ENCODE results near the gene BEAN1.
A peak's percentile ranks its signal among the peaks of the same experiment; 100 is the strongest.
"Not testable (repeated sequence)": the region's sequence is repeated elsewhere in the genome, so short reads cannot be mapped to it uniquely, and the experiment has no call there.

Gene BEAN1

DNA sequence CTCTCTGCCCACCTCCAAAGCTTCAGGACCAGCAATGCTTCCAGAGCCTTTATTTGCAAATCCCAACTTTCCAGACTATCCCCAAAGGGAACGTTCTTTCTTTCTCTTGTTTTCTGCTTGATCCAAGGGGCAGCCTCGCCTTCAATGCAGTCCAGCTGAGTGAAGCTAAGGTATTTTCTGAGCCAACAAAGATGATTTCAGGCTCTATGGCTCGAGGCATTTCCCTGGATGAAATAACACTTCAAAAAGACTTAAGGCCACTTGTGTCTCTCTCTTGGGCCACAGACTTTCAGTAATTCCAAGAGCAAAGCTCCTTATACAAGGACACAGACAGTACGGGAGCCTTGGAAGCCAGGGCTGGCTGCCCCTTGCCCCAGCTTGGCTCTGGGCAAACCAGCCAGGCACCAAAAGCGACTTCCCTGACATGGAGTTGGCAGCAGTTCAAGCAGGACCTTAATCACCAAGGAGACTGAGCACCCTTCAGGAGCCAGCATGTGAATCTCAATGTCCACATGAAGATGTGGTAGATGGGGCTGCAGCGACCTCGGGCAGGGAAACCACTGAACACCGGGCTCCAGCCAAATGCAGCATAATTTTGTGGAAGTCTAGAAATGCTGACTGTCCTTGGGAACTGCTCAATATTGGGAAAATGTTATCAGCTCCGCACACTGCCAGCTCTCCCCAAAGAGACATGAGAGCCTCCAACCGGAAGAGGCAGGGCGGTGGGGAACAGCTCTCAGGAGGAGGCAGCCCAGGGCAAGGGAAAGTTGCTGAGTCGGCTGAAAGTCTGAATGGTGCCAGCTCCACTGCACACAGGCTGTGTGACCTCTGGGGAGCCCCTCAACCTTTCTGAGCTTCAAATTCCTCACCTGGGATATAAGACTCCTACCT, 83.9 kb downstream of the BEAN1 start:
- H3K4me2 ChIP-seq (ENCODE audit: low read length): no peak overlapping the region
- H4K8ac ChIP-seq (ENCODE audit: low read depth, low read length): no peak overlapping the region
- no peaks in the 10 kb centered on the region for H3K79me2 ChIP-seq (ENCODE audit: control insufficient read depth, insufficient read depth, low read length)
- no peak overlapping the region for H3K23ac ChIP-seq (ENCODE audit: low read length)
- H3K18ac ChIP-seq (ENCODE audit: low read length): no peak overlapping the region
- WGBS (ENCODE audit: extremely low coverage, insufficient coverage, low lambda C conversion rate): no CpG with 5 or more reads among the region's 12 CpGs
- H3K4me3 ChIP-seq (ENCODE audit: low read length): no peak overlapping the region
- peaks cover 2% of the 10 kb centered on the region for H3K4me1 ChIP-seq (ENCODE audit: control insufficient read depth, low read depth, low read length)
- H3K56ac ChIP-seq (ENCODE audit: low read length): no peak overlapping the region
- no peak overlapping the region for H2AK5ac ChIP-seq (ENCODE audit: low read length)
- no peaks in the 10 kb centered on the region for H3K79me1 ChIP-seq (ENCODE audit: low read length)
- H3K27ac ChIP-seq (ENCODE audit: low read depth, low read length): no peak overlapping the region
- no peak overlapping the region for H2BK120ac ChIP-seq (ENCODE audit: low read depth, low read length)
- H3K9ac ChIP-seq (ENCODE audit: low read length): no peak overlapping the region
- no peaks in the 10 kb centered on the region for H3K36me3 ChIP-seq (ENCODE audit: control insufficient read depth, insufficient read depth, low read length)
- no peak overlapping the region for H2BK5ac ChIP-seq (ENCODE audit: low read length)
- no peak for DNase-seq
- H2BK15ac ChIP-seq (replicated peaks; ENCODE audit: low read depth): no peak overlapping the region
- no peaks in the 10 kb centered on the region for H3K27me3 ChIP-seq (ENCODE audit: insufficient read depth, low read length, poor library complexity)
- H3K4ac ChIP-seq (ENCODE audit: low read depth, low read length): no peak overlapping the region
- no peak overlapping the region for H4K5ac ChIP-seq (ENCODE audit: low read length)

DNA sequence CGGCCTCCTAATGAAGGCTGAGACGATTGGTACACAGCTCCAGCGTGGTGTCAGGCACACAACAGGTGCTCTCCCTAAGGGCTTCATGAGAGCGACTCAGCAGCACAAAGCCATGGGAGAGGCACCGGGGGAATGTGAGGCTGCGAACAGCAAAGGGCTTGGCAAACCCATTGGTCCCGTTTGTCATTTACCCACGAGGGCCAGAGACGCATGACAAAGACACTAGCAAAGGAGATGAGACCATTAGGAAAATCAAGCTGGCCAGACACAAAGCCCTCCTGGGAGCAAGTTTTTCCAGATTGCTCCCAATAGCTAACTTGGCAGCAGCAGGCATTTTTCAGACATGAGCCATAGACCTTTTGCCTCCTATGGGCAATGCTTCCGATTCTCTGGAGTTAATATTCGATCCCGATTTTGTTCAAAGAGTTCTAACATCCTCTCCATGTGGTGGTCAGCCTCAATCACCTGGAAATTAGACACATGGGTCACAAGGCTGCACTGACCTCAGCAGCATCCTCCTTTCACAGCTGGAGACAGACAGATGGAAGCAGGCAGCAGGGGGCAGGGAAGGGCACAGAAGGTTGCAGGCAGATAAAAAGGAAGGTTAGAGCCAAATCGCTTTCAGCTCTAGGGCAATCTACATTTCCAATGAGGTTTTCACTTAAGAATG, 84.6 kb downstream of the BEAN1 start:
- H3K23ac ChIP-seq (ENCODE audit: low read length): no peak overlapping the region
- DNase-seq: peak; percentile 92

DNA sequence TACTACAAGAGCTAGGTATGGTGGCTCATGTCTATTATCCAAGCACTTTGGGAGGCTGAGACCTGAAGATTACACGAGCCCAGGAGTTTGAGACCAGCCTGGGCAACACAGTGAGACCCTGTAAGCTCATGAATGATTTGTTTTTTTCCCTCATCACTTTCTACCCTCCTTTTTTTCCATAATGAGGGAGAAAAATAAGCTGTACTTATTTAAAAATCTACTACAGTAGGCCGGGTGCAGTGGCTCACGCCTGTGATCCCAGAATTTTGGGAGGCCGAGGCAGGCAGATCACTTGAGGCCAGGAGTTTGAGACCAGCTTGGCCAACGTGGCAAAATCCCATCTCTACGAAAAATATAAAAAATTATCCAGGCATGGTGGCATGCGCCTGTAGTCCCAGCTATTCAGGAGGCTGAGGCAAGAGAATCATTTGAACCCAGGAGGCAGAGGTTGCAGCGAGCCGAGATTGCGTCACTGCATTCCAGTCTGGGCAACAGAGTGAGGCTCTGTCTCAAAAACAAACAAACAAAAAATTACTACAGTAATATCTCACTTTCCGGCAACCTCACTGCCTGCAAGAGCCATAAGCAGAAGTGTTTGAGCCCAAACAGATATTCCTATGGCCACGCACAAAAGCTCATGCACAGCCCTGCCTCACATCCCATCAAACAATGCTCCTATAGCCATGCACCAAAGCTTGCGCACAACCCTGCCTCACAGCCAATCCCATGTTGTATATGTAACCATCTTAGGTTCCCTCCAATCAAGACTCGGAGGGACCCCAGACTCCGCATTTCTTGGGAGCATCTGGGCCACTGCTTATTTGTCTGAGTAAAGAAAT, 85.4 kb downstream of the BEAN1 start:
- no peak overlapping the region for H2BK15ac ChIP-seq (replicated peaks; ENCODE audit: low read depth)
- no peak overlapping the region for H3K4ac ChIP-seq (ENCODE audit: low read depth, low read length)
- H2BK120ac ChIP-seq (ENCODE audit: low read depth, low read length): no peak overlapping the region
- H3K9ac ChIP-seq (ENCODE audit: low read length): no peak overlapping the region
- H3K79me1 ChIP-seq (ENCODE audit: low read length): no peaks in the 10 kb centered on the region
- no peak overlapping the region for H2AK5ac ChIP-seq (ENCODE audit: low read length)
- no peaks in the 10 kb centered on the region for H3K79me2 ChIP-seq (ENCODE audit: control insufficient read depth, insufficient read depth, low read length)
- H3K56ac ChIP-seq (ENCODE audit: low read length): no peak overlapping the region
- H3K27ac ChIP-seq (ENCODE audit: low read depth, low read length): no peak overlapping the region
- no peak overlapping the region for H3K4me2 ChIP-seq (ENCODE audit: low read length)
- H3K27me3 ChIP-seq (ENCODE audit: insufficient read depth, low read length, poor library complexity): no peaks in the 10 kb centered on the region
- no peak for DNase-seq
- no peak overlapping the region for H2BK5ac ChIP-seq (ENCODE audit: low read length)
- whole genome bisulfite sequencing (ENCODE audit: extremely low coverage, insufficient coverage, low lambda C conversion rate): no CpG with 5 or more reads among the region's 15 CpGs
- no peak overlapping the region for H4K5ac ChIP-seq (ENCODE audit: low read length)
- no peaks in the 10 kb centered on the region for H3K36me3 ChIP-seq (ENCODE audit: control insufficient read depth, insufficient read depth, low read length)
- no peak overlapping the region for H3K4me3 ChIP-seq (ENCODE audit: low read length)
- H3K23ac ChIP-seq (ENCODE audit: low read length): no peak overlapping the region
- no peak overlapping the region for H4K8ac ChIP-seq (ENCODE audit: low read depth, low read length)
- no peak overlapping the region for H3K18ac ChIP-seq (ENCODE audit: low read length)
- peaks cover 2% of the 10 kb centered on the region for H3K4me1 ChIP-seq (ENCODE audit: control insufficient read depth, low read depth, low read length)

More for the DNA sequence above, 84.6 kb downstream of the BEAN1 start:
- H3K27ac ChIP-seq (ENCODE audit: low read depth, low read length): no peak overlapping the region
- no peak overlapping the region for H4K8ac ChIP-seq (ENCODE audit: low read depth, low read length)
- H2AK5ac ChIP-seq (ENCODE audit: low read length): no peak overlapping the region
- no peaks in the 10 kb centered on the region for H3K36me3 ChIP-seq (ENCODE audit: control insufficient read depth, insufficient read depth, low read length)
- H3K4ac ChIP-seq (ENCODE audit: low read depth, low read length): no peak overlapping the region
- no peak overlapping the region for H3K4me2 ChIP-seq (ENCODE audit: low read length)
- H3K56ac ChIP-seq (ENCODE audit: low read length): no peak overlapping the region
- no peaks in the 10 kb centered on the region for H3K79me1 ChIP-seq (ENCODE audit: low read length)
- no CpG with 5 or more reads among the region's 13 CpGs for WGBS (ENCODE audit: extremely low coverage, insufficient coverage, low lambda C conversion rate)
- peaks cover 2% of the 10 kb centered on the region for H3K4me1 ChIP-seq (ENCODE audit: control insufficient read depth, low read depth, low read length)
- no peak overlapping the region for H3K4me3 ChIP-seq (ENCODE audit: low read length)
- H4K5ac ChIP-seq (ENCODE audit: low read length): no peak overlapping the region
- no peak overlapping the region for H2BK120ac ChIP-seq (ENCODE audit: low read depth, low read length)
- no peak overlapping the region for H3K18ac ChIP-seq (ENCODE audit: low read length)
- H2BK5ac ChIP-seq (ENCODE audit: low read length): no peak overlapping the region
- no peak overlapping the region for H3K9ac ChIP-seq (ENCODE audit: low read length)
- no peak overlapping the region for H2BK15ac ChIP-seq (replicated peaks; ENCODE audit: low read depth)
- H3K27me3 ChIP-seq (ENCODE audit: insufficient read depth, low read length, poor library complexity): no peaks in the 10 kb centered on the region
- no peaks in the 10 kb centered on the region for H3K79me2 ChIP-seq (ENCODE audit: control insufficient read depth, insufficient read depth, low read length)

DNA sequence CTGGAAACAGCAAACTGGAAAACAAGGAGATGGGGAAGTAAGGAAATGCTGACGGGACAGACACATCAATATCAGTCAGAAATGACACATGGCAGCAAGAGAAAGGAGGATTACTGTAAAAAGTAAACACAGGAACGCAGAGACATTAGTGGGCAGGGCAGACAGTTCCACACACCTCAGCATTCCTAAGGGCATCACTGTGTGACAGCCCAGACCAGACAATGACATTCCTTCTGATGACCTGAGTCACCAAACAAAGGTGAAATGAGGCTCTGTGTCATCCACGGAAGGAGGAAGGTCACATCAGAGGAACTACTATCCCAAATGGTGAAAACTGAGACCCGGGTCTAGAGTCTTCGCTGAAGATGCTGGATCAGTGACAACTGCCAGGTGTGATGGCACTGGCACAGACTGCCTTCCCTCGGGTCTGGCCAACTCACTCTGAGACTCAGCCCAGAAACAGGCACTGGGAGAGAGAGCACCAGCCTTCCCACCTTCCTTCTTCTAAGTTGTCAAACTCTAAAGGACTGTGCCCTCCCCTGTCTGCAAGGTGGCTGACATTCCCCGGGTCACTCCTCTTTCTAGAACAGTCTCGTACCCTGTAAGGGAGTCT, 86.1 kb downstream of the BEAN1 start:
- WGBS (ENCODE audit: extremely low coverage, insufficient coverage, low lambda C conversion rate): no CpG with 5 or more reads among the region's 8 CpGs

DNA sequence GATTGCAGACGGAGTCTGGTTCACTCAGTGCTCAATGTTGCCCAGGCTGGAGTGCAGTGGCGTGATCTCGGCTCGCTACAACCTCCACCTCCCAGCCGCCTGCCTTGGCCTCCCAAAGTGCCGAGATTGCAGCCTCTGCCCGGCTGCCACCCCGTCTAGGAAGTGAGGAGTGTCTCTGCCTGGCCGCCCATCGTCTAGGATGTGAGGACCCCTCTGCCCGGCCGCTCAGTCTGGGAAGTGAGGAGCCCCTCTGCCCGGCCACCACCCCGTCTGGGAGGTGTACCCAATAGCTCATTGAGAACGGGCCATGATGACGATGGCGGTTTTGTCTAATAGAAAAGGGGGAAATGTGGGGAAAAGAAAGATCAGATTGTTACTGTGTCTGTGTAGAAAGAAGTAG, 87.3 kb downstream of the BEAN1 start:
- not testable (repeated sequence) for H2BK120ac ChIP-seq (ENCODE audit: low read depth, low read length); H3K56ac ChIP-seq (ENCODE audit: low read length); H3K36me3 ChIP-seq (ENCODE audit: control insufficient read depth, insufficient read depth, low read length); H3K27ac ChIP-seq (ENCODE audit: low read depth, low read length); H3K4ac ChIP-seq (ENCODE audit: low read depth, low read length); DNase-seq; H3K4me1 ChIP-seq (ENCODE audit: control insufficient read depth, low read depth, low read length); H2BK15ac ChIP-seq (replicated peaks; ENCODE audit: low read depth); H3K9ac ChIP-seq (ENCODE audit: low read length); H3K4me2 ChIP-seq (ENCODE audit: low read length); H3K18ac ChIP-seq (ENCODE audit: low read length); H3K4me3 ChIP-seq (ENCODE audit: low read length); H2BK5ac ChIP-seq (ENCODE audit: low read length); H3K79me2 ChIP-seq (ENCODE audit: control insufficient read depth, insufficient read depth, low read length); H4K8ac ChIP-seq (ENCODE audit: low read depth, low read length); H3K23ac ChIP-seq (ENCODE audit: low read length); H4K5ac ChIP-seq (ENCODE audit: low read length); H3K27me3 ChIP-seq (ENCODE audit: insufficient read depth, low read length, poor library complexity); H2AK5ac ChIP-seq (ENCODE audit: low read length); H3K79me1 ChIP-seq (ENCODE audit: low read length)
- no CpG with 5 or more reads among the region's 17 CpGs for WGBS (ENCODE audit: extremely low coverage, insufficient coverage, low lambda C conversion rate)

More for the DNA sequence above, 86.1 kb downstream of the BEAN1 start:
- Histone ChIP-seq H3K4me2 (ENCODE audit: low read length) (no peak overlapping the region), H3K9ac (ENCODE audit: low read length) (no peak overlapping the region), H3K23ac (ENCODE audit: low read length) (no peak overlapping the region), H2AK5ac (ENCODE audit: low read length) (no peak overlapping the region), H2BK5ac (ENCODE audit: low read length) (no peak overlapping the region), H2BK120ac (ENCODE audit: low read depth, low read length) (no peak overlapping the region), H3K79me2 (ENCODE audit: control insufficient read depth, insufficient read depth, low read length) (no peaks in the 10 kb centered on the region), H3K56ac (ENCODE audit: low read length) (no peak overlapping the region), H3K4me3 (ENCODE audit: low read length) (no peak overlapping the region), H3K27me3 (ENCODE audit: insufficient read depth, low read length, poor library complexity) (no peaks in the 10 kb centered on the region), H3K79me1 (ENCODE audit: low read length) (no peaks in the 10 kb centered on the region), H3K4ac (ENCODE audit: low read depth, low read length) (no peak overlapping the region), H2BK15ac (replicated peaks; ENCODE audit: low read depth) (no peak overlapping the region), H3K27ac (ENCODE audit: low read depth, low read length) (no peak overlapping the region), H4K5ac (ENCODE audit: low read length) (no peak overlapping the region), H3K36me3 (ENCODE audit: control insufficient read depth, insufficient read depth, low read length) (no peaks in the 10 kb centered on the region), H4K8ac (ENCODE audit: low read depth, low read length) (no peak overlapping the region), H3K4me1 (ENCODE audit: control insufficient read depth, low read depth, low read length) (peaks cover 2% of the 10 kb centered on the region), H3K18ac (ENCODE audit: low read length) (no peak overlapping the region)
- peak; percentile 79 for DNase-seq

Data from mesendoderm (in vitro differentiated cells).